ENCODE measurements around the gene ADAM30. TPM values are rescaled to one million over a fixed set of nuclear protein-coding genes. Genes with fewer than 3 reads are reported as not detected.

ADAM30 gene
- total RNA-seq, 2 donors from 2014 or later = not detected

- TF ChIP-seq, protein P1, sequence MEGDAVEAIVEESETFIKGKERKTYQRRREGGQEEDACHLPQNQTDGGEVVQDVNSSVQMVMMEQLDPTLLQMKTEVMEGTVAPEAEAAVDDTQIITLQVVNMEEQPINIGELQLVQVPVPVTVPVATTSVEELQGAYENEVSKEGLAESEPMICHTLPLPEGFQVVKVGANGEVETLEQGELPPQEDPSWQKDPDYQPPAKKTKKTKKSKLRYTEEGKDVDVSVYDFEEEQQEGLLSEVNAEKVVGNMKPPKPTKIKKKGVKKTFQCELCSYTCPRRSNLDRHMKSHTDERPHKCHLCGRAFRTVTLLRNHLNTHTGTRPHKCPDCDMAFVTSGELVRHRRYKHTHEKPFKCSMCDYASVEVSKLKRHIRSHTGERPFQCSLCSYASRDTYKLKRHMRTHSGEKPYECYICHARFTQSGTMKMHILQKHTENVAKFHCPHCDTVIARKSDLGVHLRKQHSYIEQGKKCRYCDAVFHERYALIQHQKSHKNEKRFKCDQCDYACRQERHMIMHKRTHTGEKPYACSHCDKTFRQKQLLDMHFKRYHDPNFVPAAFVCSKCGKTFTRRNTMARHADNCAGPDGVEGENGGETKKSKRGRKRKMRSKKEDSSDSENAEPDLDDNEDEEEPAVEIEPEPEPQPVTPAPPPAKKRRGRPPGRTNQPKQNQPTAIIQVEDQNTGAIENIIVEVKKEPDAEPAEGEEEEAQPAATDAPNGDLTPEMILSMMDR (IDR thresholded peaks at IDR 0.05) = no peak
- Histone ChIP-seq H3K27me3 (no peaks in the 10 kb centered on the region), H3K4me1 (no peaks in the 10 kb centered on the region), H3K4me3 (no peak overlapping the region), H3K27ac (no peak overlapping the region), H3K9ac (ENCODE audit: low read depth in 2 of 2, low read length in 2 of 2) (no peak overlapping the region), H3K9me3 (no peaks in the 10 kb centered on the region), H3K36me3 (no peaks in the 10 kb centered on the region)
- no peak for DNase-seq
- intact Hi-C loops (cut with DNase I) = no loop called here
These were observed 22.9 kb downstream of the ADAM30 start for GRCh38 chr1:119873135-119874015.

GRCh38 chr1:119871881-119872280 lies 24.4 kb downstream of the ADAM30 start:
- intact Hi-C loops (cut with DNase I) = no loop called here
- Histone ChIP-seq H3K27ac (no peak overlapping the region), H3K27me3 (no peaks in the 10 kb centered on the region), H3K9ac (ENCODE audit: low read depth in 2 of 2, low read length in 2 of 2) (no peak overlapping the region), H3K36me3 (no peaks in the 10 kb centered on the region), H3K9me3 (no peaks in the 10 kb centered on the region), H3K4me3 (no peak overlapping the region), H3K4me1 (no peaks in the 10 kb centered on the region)
- TF ChIP-seq, protein P1 (IDR thresholded peaks at IDR 0.05) = no peak
- DNase-seq = no peak

- Histone ChIP-seq H3K27ac (no peak overlapping the region), H3K36me3 (no peaks in the 10 kb centered on the region), H3K4me3 (no peak overlapping the region), H3K9me3 (no peaks in the 10 kb centered on the region), H3K4me1 (no peaks in the 10 kb centered on the region), H3K27me3 (no peaks in the 10 kb centered on the region), H3K9ac (ENCODE audit: low read depth in 2 of 2, low read length in 2 of 2) (no peak overlapping the region)
- peak; percentile 78 for DNase-seq
- TF ChIP-seq, protein P1 (IDR thresholded peaks at IDR 0.05) = peak; percentile 97
- intact Hi-C loops (cut with DNase I) = no loop called here
These were observed 25.3 kb downstream of the ADAM30 start for GRCh38 chr1:119870917-119871596.

DNA sequence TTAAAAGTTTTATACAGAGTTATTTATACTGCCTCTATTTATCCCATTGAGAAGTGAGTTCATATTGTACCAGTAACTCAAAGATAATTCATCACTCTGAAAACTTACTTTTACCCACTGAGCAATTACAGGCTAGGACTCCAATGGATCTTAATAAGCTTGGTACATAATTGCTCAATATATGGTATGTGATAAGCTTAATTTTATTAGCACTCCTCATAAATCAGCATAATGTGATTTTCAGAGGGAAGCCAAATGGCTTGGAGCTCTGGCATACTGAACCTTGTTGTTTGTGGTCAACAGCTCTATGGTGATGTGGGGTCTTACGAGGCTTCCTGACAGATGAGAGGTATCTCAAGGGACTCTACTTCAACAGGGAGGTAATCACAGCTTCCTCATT lies 26.3 kb downstream of the ADAM30 start:
- Histone ChIP-seq H3K27ac (no peak overlapping the region), H3K4me1 (no peaks in the 10 kb centered on the region), H3K9ac (ENCODE audit: low read depth in 2 of 2, low read length in 2 of 2) (no peak overlapping the region), H3K27me3 (no peaks in the 10 kb centered on the region), H3K36me3 (no peaks in the 10 kb centered on the region), H3K4me3 (no peak overlapping the region), H3K9me3 (no peaks in the 10 kb centered on the region)
- no peak for DNase-seq
- intact Hi-C loops (cut with DNase I) = loop anchor here (5.0 kb wide), 1 partner anchor 63 kb away; no protein-coding TSS in a partner anchor
- TF ChIP-seq, protein P1 (IDR thresholded peaks at IDR 0.05) = no peak

DNA sequence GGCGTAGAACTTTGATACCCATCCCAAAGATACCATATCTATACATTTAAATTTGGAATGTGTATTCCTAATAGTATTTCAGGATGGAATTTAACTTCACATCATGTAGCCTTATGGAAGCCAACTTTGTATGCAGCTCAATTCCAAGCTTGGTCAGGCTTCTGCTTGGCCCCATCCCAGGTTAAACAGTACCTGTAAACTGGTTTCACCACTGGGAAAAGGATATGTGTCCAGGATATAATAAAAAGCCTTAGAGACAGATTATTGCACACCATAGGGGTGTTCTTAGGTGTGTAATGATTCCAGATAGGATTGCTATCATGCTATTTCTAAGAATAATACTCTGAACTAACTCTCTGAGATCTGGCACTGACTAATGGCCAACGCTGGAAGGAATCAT lies 28.1 kb downstream of the ADAM30 start:
- DNase-seq = no peak
- no peak overlapping the region for H3K4me3 ChIP-seq
- no peaks in the 10 kb centered on the region for H3K9me3 ChIP-seq
- H3K36me3 ChIP-seq = no peaks in the 10 kb centered on the region
- H3K9ac ChIP-seq (ENCODE audit: low read depth in 2 of 2, low read length in 2 of 2) = no peak overlapping the region
- H3K4me1 ChIP-seq = no peaks in the 10 kb centered on the region
- no peaks in the 10 kb centered on the region for H3K27me3 ChIP-seq
- intact Hi-C loops (cut with DNase I) = loop anchor here (5.0 kb wide), 1 partner anchor 61 kb away; no protein-coding TSS in a partner anchor
- H3K27ac ChIP-seq = no peak overlapping the region
- TF ChIP-seq, protein P1 (IDR thresholded peaks at IDR 0.05) = no peak

All from colonic mucosa (tissue), 4 donors.